Measurements from ENCODE around the gene SLCO1A2.

GRCh38 chr12:21296751-21297406 lies 37.8 kb downstream of the SLCO1A2 start:
- TF ChIP-seq CTCF (IDR thresholded peaks at IDR 0.05) (peak; percentile 20 to 63 (median 39)), POLR2A (IDR thresholded peaks at IDR 0.05) (no peak)
